Mesothelial cell of epicardium (in vitro differentiated cells): Measurements from ENCODE around the gene PHACTR2. TPM values are rescaled to one million over a fixed set of nuclear protein-coding genes. Genes with fewer than 3 reads are reported as not detected.

Source experiments
- DNase-seq, 2 experiments: peaks; one replicate each; pipeline ENCODE4 v3.0.0; 2021; ENCODE audit warnings: low spot score in 2 of 2; ENCODE audit not compliant: unreplicated experiment in 2 of 2
- H3K27ac Mint-ChIP-seq: 2 replicates; pipeline ENCODE4 v1.8.0; 2021; ENCODE audit warnings: mixed read lengths
- H3K27me3 Mint-ChIP-seq: 2 replicates; pipeline ENCODE4 v1.8.0; 2021; ENCODE audit warnings: low read depth, mixed read lengths
- H3K36me3 Mint-ChIP-seq: 2 replicates; pipeline ENCODE4 v1.8.0; 2021; ENCODE audit warnings: mixed read lengths
- H3K4me1 Mint-ChIP-seq: 2 replicates; pipeline ENCODE4 v1.8.0; 2021; ENCODE audit warnings: mixed read lengths
- H3K4me3 Mint-ChIP-seq: 2 replicates; pipeline ENCODE4 v1.8.0; 2021; ENCODE audit warnings: mild to moderate bottlenecking, moderate library complexity, mixed read lengths
- H3K9me3 Mint-ChIP-seq: 2 replicates; pipeline ENCODE4 v1.8.0; 2021; ENCODE audit warnings: mixed read lengths
- total RNA-seq: library from RNA; stranded (reverse); gene quantifications from 3 replicates; pipeline ENCODE4 v1.2.1, GENCODE V29; 2021
- TF ChIP-seq, protein P1 (sequence below): fragments of 200-600 bp; sonication (generic); IDR thresholded peaks from one replicate; pipeline ENCODE4 v1.5.0; 2021; ENCODE audit warnings: antibody characterized with exemption; ENCODE audit not compliant: unreplicated experiment

The PHACTR2 gene
- total RNA-seq, 1 donor from 2014 or later = 124 TPM

DNA sequence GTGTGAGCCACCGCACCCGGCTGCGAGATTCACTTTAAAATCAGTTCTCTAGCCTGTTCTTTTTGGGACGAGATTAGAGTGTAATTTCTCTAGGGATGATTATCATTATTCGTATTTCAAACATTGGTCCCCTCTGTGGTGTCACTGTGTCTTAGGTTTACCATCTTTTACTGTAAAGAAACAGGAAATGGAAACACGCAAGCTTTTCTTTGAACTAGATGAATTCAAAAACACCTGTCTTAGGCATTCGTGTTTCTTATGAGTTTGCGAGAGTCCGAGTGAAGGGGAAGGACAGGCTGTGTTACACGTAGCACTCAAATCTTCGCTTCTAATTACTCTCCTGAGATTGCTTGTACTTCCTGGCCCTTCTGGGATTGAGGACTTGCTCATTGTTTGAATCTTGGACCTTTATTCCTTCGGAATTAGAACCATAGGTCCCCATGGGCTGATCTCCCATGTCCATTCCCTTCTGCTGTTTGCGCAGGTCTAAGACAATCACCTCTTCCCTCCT is 61.6 kb downstream of the PHACTR2 start:
- no peak overlapping the region for H3K27ac Mint-ChIP-seq
- peaks cover 6% of the 10 kb centered on the region for H3K9me3 Mint-ChIP-seq

DNA sequence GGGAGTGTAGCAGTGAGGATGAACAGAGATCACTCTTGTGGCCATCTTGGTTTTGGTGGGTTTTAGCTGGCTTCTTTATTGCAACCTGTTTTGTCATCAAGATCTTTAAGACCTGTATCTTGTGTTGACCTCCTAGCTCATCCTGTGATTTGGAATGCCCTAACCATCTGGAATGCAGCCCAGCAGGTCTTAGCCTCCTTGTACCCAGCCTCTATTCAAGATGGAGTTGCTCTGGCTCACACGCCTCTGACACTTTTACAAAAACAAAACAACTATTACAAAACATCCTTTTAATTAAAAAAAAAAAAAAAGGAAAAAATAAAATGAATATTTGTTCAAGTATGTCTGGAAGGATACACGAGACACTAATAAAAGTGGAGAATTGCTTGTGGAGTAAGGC is 62.4 kb downstream of the PHACTR2 start:
- Mint-ChIP-seq H3K9me3 (peaks cover 6% of the 10 kb centered on the region), H3K4me3 (no peak overlapping the region), H3K36me3 (peaks cover 7% of the 10 kb centered on the region), H3K4me1 (peaks cover 30% of the 10 kb centered on the region), H3K27ac (no peak overlapping the region), H3K27me3 (no peaks in the 10 kb centered on the region)
- TF ChIP-seq, protein P1, sequence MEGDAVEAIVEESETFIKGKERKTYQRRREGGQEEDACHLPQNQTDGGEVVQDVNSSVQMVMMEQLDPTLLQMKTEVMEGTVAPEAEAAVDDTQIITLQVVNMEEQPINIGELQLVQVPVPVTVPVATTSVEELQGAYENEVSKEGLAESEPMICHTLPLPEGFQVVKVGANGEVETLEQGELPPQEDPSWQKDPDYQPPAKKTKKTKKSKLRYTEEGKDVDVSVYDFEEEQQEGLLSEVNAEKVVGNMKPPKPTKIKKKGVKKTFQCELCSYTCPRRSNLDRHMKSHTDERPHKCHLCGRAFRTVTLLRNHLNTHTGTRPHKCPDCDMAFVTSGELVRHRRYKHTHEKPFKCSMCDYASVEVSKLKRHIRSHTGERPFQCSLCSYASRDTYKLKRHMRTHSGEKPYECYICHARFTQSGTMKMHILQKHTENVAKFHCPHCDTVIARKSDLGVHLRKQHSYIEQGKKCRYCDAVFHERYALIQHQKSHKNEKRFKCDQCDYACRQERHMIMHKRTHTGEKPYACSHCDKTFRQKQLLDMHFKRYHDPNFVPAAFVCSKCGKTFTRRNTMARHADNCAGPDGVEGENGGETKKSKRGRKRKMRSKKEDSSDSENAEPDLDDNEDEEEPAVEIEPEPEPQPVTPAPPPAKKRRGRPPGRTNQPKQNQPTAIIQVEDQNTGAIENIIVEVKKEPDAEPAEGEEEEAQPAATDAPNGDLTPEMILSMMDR = no peak
- no peak for DNase-seq

More for the DNA sequence above, 61.6 kb downstream of the PHACTR2 start:
- Mint-ChIP-seq H3K4me1 (peaks cover 28% of the 10 kb centered on the region), H3K27me3 (no peaks in the 10 kb centered on the region), H3K36me3 (peaks cover 7% of the 10 kb centered on the region), H3K4me3 (no peak overlapping the region)
- TF ChIP-seq, protein P1 = no peak
- DNase-seq = no peak

DNA sequence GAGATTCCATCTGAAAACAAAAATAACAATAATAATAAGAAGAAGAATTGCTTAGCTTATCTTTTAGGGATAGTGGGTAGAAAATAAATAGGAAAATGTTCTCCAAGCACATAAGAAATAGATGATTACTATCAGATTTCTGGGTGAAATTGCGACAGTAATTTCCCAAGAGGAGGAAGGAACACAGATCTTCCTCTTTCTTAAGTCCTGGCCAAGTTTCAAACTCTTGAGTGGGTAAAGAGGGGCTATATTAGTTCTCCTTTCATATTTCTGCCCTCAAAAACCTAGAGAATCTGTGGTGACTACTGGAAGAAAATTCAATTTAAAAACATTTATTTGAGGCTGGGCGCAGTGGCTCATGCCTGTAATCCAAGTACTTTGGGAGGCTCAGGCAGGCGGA is 63.7 kb downstream of the PHACTR2 start:
- H3K4me3 Mint-ChIP-seq = no peak overlapping the region
- TF ChIP-seq, protein P1 = no peak
- peaks cover 39% of the 10 kb centered on the region for H3K4me1 Mint-ChIP-seq
- H3K27me3 Mint-ChIP-seq = no peaks in the 10 kb centered on the region
- peaks cover 6% of the 10 kb centered on the region for H3K9me3 Mint-ChIP-seq
- no peak for DNase-seq
- no peak overlapping the region for H3K27ac Mint-ChIP-seq
- H3K36me3 Mint-ChIP-seq = peaks cover 7% of the 10 kb centered on the region

DNA sequence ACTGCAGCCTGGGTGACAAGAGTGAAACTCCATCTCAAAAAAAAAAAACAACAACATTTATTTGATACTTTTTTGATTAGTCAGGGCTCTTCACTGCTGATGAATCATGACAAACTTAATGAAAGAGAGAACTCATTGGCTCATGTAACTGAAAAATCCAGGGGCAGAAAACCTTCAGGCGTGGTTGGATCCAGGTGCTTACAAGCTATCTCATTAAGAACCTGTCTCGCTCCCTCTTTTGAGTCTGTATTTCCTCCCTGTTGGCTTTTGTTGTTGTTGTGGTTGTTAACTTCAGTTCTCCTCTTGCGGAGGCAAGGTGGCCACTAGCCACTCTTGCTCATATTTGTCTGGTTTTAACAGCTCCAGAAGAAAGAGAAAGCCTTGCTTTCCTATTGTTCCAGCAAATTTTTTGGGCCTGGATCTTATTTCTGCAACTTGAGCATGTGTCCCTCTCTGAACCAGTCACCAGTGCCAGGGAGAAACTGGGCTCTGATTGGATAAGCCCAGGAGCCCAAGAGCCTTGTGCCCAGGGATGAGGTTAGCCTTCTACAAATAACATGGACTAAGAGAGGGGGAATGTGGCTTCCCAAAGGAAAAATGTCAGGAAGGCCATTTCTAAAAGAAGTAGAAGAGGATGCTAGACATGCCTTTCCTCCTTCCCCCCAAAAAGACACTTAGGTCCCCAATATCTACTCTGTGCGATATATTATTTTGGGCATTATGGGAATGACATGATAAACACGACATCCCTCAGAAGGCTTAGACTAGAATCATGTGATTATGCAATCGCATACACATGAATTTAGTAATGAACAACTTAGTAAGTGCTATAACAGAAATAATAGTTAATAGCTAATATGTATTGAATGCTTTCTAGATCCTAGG is 64.5 kb downstream of the PHACTR2 start:
- H3K27me3 Mint-ChIP-seq = no peaks in the 10 kb centered on the region
- H3K4me1 Mint-ChIP-seq = peaks cover 48% of the 10 kb centered on the region
- TF ChIP-seq, protein P1 = no peak
- no peak for DNase-seq
- peaks cover 6% of the 10 kb centered on the region for H3K9me3 Mint-ChIP-seq
- no peak overlapping the region for H3K4me3 Mint-ChIP-seq
- H3K27ac Mint-ChIP-seq = peak overlapping the region; percentile 99
- peaks cover 7% of the 10 kb centered on the region for H3K36me3 Mint-ChIP-seq

DNA sequence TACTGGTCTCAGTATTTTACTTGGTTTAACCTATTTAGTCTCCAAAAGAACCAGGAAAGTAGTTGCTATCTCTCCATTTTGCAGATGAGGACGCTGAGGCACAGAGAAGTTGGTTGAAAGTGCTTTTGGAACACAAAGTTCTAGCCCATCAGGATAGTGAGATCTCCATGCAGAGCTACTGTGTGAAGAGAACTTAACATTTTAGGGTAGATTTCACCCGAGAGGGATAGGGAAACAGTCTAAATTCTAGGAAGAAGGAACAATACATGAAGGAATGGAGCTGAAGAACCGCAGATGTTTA is 65.1 kb downstream of the PHACTR2 start:
- peaks cover 7% of the 10 kb centered on the region for H3K36me3 Mint-ChIP-seq
- TF ChIP-seq, protein P1 = no peak
- peak overlapping the region; percentile 44 for H3K4me3 Mint-ChIP-seq

More for the DNA sequence above, 65.1 kb downstream of the PHACTR2 start:
- H3K27me3 Mint-ChIP-seq = no peaks in the 10 kb centered on the region
- H3K9me3 Mint-ChIP-seq = peaks cover 6% of the 10 kb centered on the region
- no peak for DNase-seq
- peaks cover 53% of the 10 kb centered on the region for H3K4me1 Mint-ChIP-seq
- H3K27ac Mint-ChIP-seq = peak overlapping the region; percentile 99
